NCI-H1417 treated with DMSO at 0.1 percent for 48 hours (cell line): Measurements from ENCODE around the gene TMEM258.

Source experiments
- DNase-seq: peaks from one replicate; lab custom pipeline; 2025; lab: John Stamatoyannopoulos, UW

TMEM258 gene

DNA sequence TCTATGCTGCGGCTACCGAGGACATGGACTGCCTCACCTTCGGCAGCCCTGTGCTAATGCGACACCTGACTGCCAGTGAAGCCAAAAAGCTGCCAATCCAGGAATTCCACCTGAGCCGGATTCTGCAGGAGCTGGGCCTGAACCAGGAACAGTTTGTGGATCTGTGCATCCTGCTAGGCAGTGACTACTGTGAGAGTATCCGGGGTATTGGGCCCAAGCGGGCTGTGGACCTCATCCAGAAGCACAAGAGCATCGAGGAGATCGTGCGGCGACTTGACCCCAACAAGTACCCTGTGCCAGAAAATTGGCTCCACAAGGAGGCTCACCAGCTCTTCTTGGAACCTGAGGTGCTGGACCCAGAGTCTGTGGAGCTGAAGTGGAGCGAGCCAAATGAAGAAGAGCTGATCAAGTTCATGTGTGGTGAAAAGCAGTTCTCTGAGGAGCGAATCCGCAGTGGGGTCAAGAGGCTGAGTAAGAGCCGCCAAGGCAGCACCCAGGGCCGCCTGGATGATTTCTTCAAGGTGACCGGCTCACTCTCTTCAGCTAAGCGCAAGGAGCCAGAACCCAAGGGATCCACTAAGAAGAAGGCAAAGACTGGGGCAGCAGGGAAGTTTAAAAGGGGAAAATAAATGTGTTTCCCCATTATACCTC lies 3.6 kb upstream of the TMEM258 start:
- DNase-seq: no peak

DNA sequence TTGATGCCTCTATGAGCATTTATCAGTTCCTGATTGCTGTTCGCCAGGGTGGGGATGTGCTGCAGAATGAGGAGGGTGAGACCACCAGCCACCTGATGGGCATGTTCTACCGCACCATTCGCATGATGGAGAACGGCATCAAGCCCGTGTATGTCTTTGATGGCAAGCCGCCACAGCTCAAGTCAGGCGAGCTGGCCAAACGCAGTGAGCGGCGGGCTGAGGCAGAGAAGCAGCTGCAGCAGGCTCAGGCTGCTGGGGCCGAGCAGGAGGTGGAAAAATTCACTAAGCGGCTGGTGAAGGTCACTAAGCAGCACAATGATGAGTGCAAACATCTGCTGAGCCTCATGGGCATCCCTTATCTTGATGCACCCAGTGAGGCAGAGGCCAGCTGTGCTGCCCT lies 3.1 kb upstream of the TMEM258 start:
- no peak for DNase-seq

DNA sequence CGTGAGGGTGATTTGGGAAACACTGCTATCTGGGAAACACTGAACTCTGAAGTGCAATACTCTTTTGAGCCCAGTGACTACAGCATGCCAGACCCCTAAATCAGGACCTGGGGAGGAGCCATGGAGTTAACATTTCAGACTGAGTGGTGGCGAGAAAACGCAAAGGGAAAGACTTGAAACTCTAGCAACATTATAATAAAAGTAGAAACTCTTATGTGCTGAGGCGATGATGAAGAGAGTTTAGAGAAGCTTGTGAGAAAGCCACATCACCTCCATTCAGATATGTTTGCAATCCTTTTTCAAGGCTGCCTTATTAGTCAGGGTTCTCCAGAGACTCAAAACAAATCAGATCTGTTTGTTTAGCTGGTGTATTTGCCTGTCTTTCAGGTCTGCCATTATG lies 2.2 kb upstream of the TMEM258 start:
- DNase-seq: no peak

GRCh38 chr11:61793829-61794204 lies 1.4 kb upstream of the TMEM258 start:
- DNase-seq: no peak

DNA sequence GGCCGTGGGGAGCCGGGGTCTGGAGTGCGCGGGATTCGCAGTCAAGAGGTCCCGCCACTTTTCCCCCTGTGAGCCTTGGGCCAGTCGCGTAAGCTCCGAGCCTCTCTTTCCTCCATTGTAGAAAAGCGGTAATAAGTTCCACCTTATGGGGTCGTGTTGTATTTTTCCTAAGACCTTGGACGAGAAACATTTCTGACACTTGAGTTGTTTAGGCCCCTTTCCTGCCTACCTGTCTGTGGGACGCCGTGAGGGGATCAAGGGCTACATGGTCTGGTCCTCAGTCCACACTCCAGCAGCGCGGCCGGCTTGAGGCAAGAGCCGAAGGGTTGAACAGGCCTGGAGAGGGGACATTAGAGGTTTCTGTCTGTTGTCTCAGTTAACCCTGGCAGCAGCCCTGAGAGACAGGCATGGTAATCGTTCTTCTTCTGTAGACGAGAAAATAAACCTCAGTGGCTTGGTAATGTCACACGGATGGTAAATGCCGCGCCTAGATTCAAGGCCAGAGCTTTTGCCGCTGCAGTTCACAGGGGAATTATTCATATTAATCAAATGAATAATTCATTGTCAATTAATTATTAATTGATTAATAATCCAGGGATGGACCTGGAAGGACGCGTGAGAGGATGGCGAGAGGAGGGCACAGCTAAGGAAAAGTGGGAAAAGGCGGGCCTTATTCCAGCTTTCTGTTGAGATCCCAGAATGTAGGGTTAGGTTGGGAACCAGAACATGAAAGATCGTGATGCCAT lies 857 bp upstream of the TMEM258 start:
- peak; percentile 14 for DNase-seq

DNA sequence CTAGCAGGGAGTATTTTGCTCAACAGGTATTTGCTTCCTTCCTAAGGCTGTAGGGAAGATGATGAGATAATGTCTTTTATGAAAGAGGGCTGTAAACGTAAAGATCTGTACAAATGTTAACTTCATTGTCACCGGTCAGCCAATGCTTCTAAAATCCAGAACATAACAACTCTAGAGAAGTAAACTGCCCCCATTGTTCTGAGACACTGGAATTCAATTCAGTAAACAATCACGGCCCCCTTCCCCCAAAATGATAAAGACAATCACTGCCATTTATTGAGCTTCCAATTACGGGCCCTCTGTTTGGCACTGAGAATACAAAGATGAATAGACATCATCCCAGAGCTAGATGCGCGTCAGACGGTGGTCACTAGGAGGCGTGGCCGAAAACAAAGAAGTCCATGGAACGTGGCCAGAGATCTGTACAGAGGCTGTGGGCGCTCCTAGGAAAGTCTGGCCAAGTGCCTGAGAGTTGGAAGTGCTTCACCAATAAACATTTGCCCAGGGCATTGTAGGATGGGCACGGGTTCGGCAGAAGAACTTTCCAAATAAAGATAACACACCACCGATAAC lies 576 bp downstream of the TMEM258 start:
- peak; percentile 22 for DNase-seq

- no peak for DNase-seq
These were observed 4.4 kb downstream of the TMEM258 start for GRCh38 chr11:61787928-61788491.

GRCh38 chr11:61785837-61786402 lies 6.5 kb downstream of the TMEM258 start:
- DNase-seq: no peak

- DNase-seq: no peak
These were observed 7.9 kb downstream of the TMEM258 start for GRCh38 chr11:61784506-61784805.

GRCh38 chr11:61783717-61784505 lies 8.5 kb downstream of the TMEM258 start:
- no peak for DNase-seq

DNA sequence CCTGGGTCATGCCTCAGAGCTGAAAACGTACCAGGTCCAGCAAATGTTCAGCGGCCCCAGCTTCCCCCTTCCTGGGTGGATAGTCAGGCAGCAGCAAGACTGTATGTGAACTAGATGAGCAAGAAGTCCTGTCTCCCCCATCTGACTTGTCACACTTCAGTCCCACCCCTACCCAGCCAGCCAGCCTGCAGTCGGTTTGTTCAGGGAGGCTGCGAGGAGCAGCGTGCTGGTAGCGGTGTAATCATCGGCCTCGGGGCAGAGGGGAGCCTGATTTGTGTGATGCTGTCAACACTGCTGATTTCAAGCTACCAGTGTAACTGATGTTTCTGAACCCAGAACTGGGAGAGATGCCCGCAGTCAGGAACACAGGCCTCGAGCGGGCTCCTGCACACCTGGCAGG lies 9.6 kb downstream of the TMEM258 start:
- DNase-seq: no peak

- DNase-seq: no peak
These were observed 10.1 kb downstream of the TMEM258 start for GRCh38 chr11:61782299-61782698.

DNA sequence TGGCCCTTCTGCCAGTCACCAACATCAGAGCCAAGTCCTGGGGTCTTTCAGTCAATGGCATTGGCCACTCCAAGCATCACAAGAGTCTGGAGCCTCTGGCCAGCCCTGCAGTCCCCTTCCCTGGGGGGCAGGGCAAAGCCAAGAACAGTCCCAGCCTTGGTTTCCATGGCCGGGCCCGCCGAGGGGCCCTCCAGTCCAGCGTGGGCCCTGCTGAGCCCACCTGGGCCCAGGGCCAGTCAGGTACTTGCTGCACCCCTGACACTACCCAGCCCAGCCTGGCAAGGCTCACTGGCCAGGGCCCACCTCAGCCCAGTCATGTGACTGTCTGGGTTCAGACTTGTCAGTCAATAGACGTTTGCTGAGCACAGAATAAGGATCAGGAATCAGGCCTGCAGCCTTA lies 10.8 kb downstream of the TMEM258 start:
- DNase-seq: no peak

- DNase-seq: no peak
These were observed 11.7 kb downstream of the TMEM258 start for GRCh38 chr11:61780581-61781162.

GRCh38 chr11:61779666-61780525 lies 12.5 kb downstream of the TMEM258 start:
- no peak for DNase-seq

- no peak for DNase-seq
These were observed 13.3 kb downstream of the TMEM258 start for GRCh38 chr11:61778920-61779650.

DNA sequence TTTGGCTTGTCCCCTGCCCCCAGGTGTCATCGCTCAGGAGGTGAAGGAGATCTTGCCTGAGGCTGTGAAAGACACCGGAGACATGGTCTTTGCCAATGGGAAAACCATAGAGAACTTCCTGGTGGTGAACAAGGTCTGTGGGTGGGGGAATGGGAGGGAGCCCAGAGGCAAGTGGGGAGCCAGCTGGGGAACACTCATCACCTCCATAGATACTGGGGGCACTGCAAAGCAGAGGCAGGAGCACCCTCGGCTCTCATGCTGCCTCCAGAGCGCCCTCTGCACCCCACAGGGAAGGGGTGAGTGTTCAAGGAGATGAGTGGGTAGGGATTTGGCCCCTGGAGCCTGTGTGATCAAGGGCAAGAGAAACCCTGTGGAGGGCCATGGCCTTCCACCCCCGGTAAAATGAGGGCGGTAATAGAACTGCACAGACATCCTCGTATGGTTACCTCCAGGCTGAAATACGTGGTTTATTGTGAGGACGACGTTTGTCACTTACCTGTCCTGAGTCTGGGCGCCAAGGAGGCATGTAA lies 14.0 kb downstream of the TMEM258 start:
- DNase-seq: no peak

GRCh38 chr11:61777234-61778090 lies 14.9 kb downstream of the TMEM258 start:
- no peak for DNase-seq

DNA sequence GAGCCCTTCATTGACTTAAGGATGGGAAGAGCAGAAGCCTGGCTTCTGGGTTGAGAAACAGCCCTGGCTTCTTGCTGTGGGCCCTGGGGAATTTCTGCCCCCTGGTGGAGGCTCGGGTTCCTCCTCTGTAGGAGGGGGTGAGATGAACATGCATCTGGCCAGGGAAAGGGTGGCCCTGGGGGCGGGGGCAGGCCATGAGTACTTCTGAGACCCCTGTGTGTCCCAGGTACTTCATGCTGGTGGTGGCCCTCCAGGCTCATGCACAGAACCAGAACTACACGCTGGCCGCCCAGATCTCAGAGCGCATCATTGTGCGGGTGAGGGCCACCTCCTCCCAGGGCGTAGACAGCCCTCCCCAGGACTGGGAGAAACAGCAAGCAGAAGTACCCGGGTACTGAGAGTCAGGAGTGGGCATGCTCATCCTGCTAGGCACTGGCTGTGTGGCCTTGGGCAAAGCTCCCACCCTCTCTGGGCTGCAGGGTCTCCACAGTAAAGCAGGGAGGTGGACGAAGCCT lies 15.8 kb downstream of the TMEM258 start:
- DNase-seq: no peak
